ENCODE data around the gene CTAGE1. TPM values are rescaled to one million over a fixed set of nuclear protein-coding genes. Genes with fewer than 3 reads are reported as not detected.
A peak's percentile ranks its signal among the peaks of the same experiment; 100 is the strongest.

Gene CTAGE1
- total and polyA plus RNA-seq, 2 donors (not counting 3 experiments of a cell fraction or from before 2014, with no cell fraction given) = not detected

DNA sequence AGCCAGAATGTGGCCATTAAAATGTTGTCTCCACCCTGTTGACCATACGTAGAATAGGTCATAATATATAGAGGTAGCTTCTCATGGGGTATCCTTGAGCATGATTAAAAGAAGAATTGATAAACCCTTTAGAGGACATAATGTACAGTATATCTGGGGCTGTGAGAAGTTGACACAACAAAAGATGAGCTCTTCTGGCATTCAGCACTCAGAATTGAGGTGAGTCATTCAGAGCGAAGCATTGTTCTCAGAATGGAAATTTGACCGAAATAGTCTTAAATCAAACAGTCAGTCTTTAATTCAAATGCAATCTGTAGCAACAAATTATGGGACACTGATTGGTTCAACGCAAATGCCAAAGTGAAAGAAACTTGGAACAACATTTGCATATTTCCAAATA lies 47.3 kb downstream of the CTAGE1 start:
- DNase-seq (ENCODE audit: low read depth, low spot score) = peak; percentile 4
- H3K27me3 ChIP-seq (ENCODE audit: control insufficient read depth in 2 of 2, insufficient read depth in 2 of 2, low read length in 2 of 2) = no peaks in the 10 kb centered on the region
- no peaks in the 10 kb centered on the region for H3K79me2 ChIP-seq (ENCODE audit: control insufficient read depth, insufficient read depth, low read length)
- no peak overlapping the region for H3K4me3 ChIP-seq (replicated peaks in 1 of 3; ENCODE audit: insufficient read depth in 1 of 3, low read depth in 1 of 3, low read length in 3 of 3)
- no peaks in the 10 kb centered on the region for H4K20me1 ChIP-seq (replicated peaks; ENCODE audit: control insufficient read depth, extremely low read depth, insufficient read depth, low read length)
- intact Hi-C loops (cut with micrococcal nuclease) = no loop called here
- TF ChIP-seq, protein P1, sequence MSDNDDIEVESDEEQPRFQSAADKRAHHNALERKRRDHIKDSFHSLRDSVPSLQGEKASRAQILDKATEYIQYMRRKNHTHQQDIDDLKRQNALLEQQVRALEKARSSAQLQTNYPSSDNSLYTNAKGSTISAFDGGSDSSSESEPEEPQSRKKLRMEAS (IDR thresholded peaks at IDR 0.05; ENCODE audit: insufficient read depth, insufficient read length) = no peak
- TF ChIP-seq FOS (IDR thresholded peaks at IDR 0.05; ENCODE audit: borderline replicate concordance, insufficient read depth, low read length) = peak; percentile 25
- TF ChIP-seq JUN (IDR thresholded peaks at IDR 0.05; ENCODE audit: borderline replicate concordance, insufficient read depth, insufficient read length, low read depth) = no peak
- no peak overlapping the region for H3K27ac ChIP-seq (ENCODE audit: insufficient read depth, low read depth, low read length)
- dilution Hi-C loops (cut with MboI; ENCODE audit: extremely low pct_ligation_motif_present, low sequenced_read_pairs) = no loop called here
- ChIA-PET CTCF (interaction anchor here (1.5 to 2.0 kb wide), 2 partner anchors 8 to 10 kb away, joined by 5 to 10 read pairs; no protein-coding TSS in a partner anchor), POLR2A (no interaction called here)
- FAIRE-seq = no peak
- H3K4me2 ChIP-seq (ENCODE audit: insufficient read depth, low read length) = no peak overlapping the region
- no peak overlapping the region for H3K9ac ChIP-seq (replicated peaks; ENCODE audit: extremely low read depth, insufficient read depth, low read length)
- no peaks in the 10 kb centered on the region for H3K9me1 ChIP-seq (replicated peaks; ENCODE audit: control insufficient read depth, extremely low read depth, insufficient read depth, low read length)
- no TSS peak for BruUV-seq (replicated peaks)
- H3K9me3 ChIP-seq (replicated peaks; ENCODE audit: control insufficient read depth, insufficient read depth, low read length) = no peaks in the 10 kb centered on the region
- no peaks in the 10 kb centered on the region for H3K4me1 ChIP-seq (ENCODE audit: control insufficient read depth, extremely low read depth, insufficient read depth, low read length)
- no peaks in the 10 kb centered on the region for H3K36me3 ChIP-seq (ENCODE audit: control insufficient read depth in 2 of 2, extremely low read depth in 1 of 2, insufficient read depth in 2 of 2, low read length in 2 of 2)
- H2AFZ ChIP-seq (ENCODE audit: low read depth, low read length) = no peak overlapping the region

DNA sequence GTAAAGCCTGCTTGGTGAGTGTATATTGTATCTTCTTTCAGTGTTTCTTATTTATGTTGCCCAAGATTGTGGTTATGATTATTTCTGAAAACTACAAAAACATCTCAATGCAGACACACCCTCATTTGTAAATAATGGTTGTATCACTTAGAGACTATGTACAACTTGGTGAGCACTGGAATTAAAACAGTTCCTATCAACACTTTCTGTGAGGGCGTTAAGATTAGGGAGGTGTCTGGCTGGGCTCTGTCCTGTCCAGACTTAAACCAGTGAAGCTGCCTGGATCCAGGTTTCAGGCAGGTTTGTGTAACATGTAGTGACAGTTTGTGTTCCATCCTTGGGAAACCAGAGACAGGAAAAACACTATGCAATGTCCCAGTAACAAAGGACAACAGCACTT lies 49.7 kb downstream of the CTAGE1 start:
- Histone ChIP-seq H3K36me3 (ENCODE audit: control insufficient read depth in 2 of 2, extremely low read depth in 1 of 2, insufficient read depth in 2 of 2, low read length in 2 of 2) (no peaks in the 10 kb centered on the region), H3K27ac (ENCODE audit: insufficient read depth, low read depth, low read length) (no peak overlapping the region), H3K9me1 (replicated peaks; ENCODE audit: control insufficient read depth, extremely low read depth, insufficient read depth, low read length) (no peaks in the 10 kb centered on the region), H3K9ac (replicated peaks; ENCODE audit: extremely low read depth, insufficient read depth, low read length) (no peak overlapping the region), H3K9me3 (replicated peaks; ENCODE audit: control insufficient read depth, insufficient read depth, low read length) (no peaks in the 10 kb centered on the region), H3K4me3 (replicated peaks in 1 of 3; ENCODE audit: insufficient read depth in 1 of 3, low read depth in 1 of 3, low read length in 3 of 3) (no peak overlapping the region), H3K4me2 (ENCODE audit: insufficient read depth, low read length) (no peak overlapping the region), H4K20me1 (replicated peaks; ENCODE audit: control insufficient read depth, extremely low read depth, insufficient read depth, low read length) (no peaks in the 10 kb centered on the region), H3K4me1 (ENCODE audit: control insufficient read depth, extremely low read depth, insufficient read depth, low read length) (no peaks in the 10 kb centered on the region), H3K79me2 (ENCODE audit: control insufficient read depth, insufficient read depth, low read length) (no peaks in the 10 kb centered on the region), H2AFZ (ENCODE audit: low read depth, low read length) (no peak overlapping the region), H3K27me3 (ENCODE audit: control insufficient read depth in 2 of 2, insufficient read depth in 2 of 2, low read length in 2 of 2) (no peaks in the 10 kb centered on the region)
- no peak for FAIRE-seq
- POLR2A ChIA-PET = no interaction called here
- intact Hi-C loops (cut with micrococcal nuclease) = no loop called here
- CTCF ChIA-PET = interaction anchor here (0.8 to 1.2 kb wide), 5 partner anchors 9 to 197 kb away, joined by 3 to 4 read pairs (median 3); no protein-coding TSS in a partner anchor
- DNase-seq (ENCODE audit: low read depth, low spot score) = no peak
- TF ChIP-seq MYC (IDR thresholded peaks at IDR 0.05; ENCODE audit: low read depth, low read length) (no peak), FOS (IDR thresholded peaks at IDR 0.05; ENCODE audit: borderline replicate concordance, insufficient read depth, low read length) (no peak)
- dilution Hi-C loops (cut with MboI; ENCODE audit: extremely low pct_ligation_motif_present, low sequenced_read_pairs) = no loop called here
- no TSS peak for BruUV-seq (replicated peaks)

Measured in endothelial cell of umbilical vein (primary cell).